ENCODE results near the gene SLC16A10.
"Not testable (repeated sequence)": the region's sequence is repeated elsewhere in the genome, so short reads cannot be mapped to it uniquely, and the experiment has no call there.

- not testable (repeated sequence) for TF ChIP-seq CTCF (IDR thresholded peaks at IDR 0.05); ZFX (IDR thresholded peaks at IDR 0.05; ENCODE audit: borderline replicate concordance)
Measured at GRCh38 chr6:111134236-111134869, 47.0 kb downstream of the SLC16A10 start.
